CD4-positive, alpha-beta T cell treated with Interleukin-15 for 4 hours (primary cell): ENCODE data around the gene HPGDS.
"Not testable (repeated sequence)": the region's sequence is repeated elsewhere in the genome, so short reads cannot be mapped to it uniquely, and the experiment has no call there.

ENCODE experiments used
- DNase-seq: peaks from one replicate; pipeline ENCODE4 v3.0.0-alpha.2; 2020; ENCODE audit warnings: low spot score

The HPGDS gene

DNA sequence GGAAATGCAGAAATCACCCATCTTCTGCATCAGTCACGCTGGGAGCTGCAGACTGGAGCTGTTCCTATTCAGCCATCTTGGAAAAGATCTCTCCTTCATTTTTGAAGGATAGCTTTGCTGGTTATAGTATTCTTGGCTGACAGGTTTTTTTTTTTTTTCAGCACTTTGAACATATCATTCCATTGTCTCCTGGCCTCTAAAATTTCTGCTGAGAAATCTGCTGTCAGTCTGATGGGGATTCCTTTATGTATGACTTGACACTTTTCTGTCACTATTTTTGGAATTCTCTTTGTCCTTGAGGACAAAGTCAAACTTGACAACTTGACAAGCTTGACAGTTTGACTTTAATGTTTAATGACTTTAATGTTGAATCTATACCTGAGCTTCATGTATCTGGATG, 16.8 kb downstream of the HPGDS start:
- no peak for DNase-seq

DNA sequence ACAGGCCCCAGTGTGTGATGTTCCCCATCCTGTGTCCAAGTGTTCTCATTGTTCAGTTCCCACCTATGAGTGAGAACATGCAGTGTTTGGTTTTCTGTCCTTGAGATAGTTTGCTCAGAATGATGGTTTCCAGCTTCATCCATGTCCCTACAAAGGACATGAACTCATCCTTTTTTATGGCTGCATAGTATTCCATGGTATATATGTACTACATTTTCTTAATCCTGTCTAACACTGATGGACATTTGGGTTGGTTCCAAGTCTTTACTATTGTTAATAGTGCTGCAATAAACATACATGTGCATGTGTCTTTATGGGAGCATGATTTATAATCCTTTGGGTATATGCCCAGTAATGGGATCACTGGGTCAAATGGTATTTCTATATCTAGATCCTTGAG, 22.7 kb downstream of the HPGDS start:
- DNase-seq = not testable (repeated sequence)

DNA sequence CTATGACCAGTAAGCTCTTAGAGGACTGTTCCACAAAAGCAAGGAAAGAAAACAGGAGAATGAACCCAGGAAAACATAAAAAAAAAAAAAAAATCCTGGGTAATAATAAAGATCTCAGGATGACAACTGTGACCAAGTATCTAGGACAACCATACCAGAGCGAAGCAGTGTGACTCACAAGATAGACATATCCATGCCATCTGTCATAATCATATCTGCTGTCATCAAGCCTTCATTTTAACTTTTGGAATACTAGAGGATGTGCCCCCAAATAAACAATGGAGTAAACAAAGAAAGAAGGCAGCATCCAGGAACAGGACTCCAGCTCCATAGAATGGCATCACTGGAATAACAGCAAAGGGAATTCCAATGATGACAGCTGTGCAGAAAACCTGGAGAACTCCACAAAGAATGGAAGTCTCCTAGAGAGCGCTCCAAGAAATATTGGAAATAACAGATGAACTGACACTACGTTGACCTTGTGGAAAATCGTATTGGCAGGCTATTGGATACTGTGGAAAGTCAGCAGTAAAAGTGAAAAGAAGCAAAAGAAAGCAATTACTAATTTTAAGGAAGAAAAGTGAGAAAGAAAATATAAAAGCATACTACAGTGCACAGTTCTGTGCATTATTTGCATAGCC, 35.3 kb downstream of the HPGDS start:
- no peak for DNase-seq

DNA sequence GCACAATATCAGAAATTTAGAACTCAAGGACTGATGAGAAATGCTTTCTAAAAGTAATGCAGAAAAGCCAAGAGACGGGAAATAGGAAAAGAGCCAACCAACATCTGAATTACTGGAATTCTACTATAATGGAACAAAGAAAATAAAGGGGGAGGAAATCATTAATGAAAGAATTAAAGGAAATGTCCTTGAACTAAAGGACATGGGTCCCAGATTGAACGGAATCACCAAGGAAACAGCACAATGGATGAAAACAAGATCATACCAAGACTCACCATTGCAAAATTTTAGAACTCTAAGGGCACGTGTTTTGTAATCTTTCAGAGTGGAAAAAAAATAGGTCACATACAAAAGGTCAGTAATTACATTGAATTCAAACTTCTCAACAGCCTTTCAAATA, 35.9 kb downstream of the HPGDS start:
- no peak for DNase-seq

DNA sequence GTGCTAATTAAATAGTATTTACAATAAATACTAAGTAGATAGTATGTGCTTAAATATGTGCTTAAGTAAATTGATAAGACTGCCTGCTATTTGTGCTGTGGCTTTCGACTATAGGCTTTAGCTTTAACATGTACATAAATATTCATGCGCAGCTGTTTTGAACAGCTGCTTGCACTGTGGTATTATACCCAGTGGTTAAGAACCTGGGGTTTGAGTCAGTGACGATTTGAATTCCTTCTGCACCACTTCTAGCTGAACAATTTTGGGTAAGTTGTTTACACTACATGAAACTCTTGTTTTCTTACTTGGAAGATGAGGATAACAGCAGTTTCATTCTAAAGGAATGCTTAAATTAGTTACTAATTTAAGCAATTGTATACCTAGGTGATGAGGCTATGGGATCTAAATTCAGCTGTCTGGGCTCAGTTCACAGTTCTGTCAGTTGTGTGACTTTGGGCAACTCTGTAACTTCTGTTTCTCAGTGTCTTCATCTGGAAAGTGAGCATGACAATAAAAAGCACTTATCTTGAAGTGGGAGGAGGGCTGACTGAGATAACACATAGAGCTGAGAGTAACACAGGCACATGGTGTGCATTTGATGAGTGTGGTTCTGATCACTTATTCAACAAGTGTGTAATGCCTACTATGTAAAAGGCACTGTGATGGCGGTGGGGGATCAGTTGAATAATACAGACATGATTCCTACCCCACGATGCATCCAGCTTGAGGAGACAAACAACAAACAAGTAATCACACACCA, 37.0 kb downstream of the HPGDS start:
- DNase-seq = no peak

DNA sequence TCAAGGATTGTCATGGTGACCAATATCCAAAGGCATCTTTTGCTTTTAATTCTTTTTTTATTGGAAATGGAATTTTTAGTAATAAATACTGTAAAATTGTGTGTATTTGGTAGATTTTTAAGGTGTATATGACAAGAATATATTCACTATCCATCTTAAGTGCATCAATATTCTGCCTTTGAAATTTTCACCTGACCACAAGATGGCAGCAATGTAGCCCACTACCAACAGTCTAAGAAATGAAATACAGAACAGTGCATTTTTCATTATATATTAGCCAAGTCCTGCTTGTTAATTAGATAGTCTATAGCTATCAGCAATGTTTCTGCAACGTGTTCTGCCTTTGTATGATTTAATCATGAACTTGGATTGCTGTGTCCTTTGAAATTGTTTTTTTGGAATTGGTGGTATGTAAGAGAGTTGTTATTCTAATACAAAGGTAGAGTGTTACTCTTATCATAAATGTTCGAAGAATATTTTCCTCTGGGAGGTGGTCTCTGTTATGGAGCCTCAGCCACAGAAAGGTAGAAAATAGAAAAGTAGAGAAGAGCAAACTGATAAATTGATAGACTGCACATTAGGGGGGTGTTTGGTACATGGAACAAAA, 38.2 kb downstream of the HPGDS start:
- DNase-seq = peak; percentile 33

DNA sequence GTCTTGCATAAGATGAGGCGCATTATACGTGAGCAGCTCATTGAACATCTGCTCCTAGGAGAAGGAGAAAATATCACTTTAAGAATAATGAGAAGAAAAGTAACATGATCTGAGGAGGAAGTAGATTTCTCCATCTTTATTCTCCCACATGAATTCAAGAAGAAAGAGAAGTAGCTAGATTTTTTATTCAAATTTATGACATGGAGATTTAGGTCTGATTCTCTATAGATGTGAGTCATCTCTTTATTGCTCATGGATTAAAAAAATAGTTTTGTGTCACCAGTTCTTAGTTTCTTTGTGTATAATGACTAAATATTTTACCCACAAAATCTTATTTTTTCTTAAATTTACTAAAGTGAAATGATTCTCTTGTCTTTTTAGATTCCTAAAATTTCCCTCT, 40.4 kb downstream of the HPGDS start:
- DNase-seq = no peak

DNA sequence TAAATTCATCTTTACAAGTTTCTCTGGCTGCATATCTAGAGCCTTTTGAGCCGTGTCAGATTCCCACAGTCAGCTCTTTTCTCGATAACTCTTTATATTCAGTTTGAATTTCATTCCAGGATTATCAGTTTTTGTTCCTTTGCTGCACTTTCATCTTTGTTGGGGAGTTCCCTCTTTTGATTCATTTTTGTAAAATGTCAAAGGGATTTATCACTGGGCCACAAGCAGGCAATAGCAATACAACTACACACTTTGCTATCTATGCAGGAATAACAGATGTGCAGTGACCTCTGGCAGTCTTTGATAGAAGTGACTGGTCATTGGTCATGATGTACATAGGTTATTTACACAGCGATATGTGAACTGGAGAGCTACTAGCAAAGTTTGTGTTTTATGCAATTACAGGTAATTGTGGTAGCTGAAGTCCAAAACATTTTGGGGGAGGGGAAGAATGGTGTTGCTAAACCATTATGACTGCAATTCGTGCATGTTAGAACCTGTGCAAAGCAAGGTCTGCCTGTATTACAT, 43.8 kb downstream of the HPGDS start:
- no peak for DNase-seq

DNA sequence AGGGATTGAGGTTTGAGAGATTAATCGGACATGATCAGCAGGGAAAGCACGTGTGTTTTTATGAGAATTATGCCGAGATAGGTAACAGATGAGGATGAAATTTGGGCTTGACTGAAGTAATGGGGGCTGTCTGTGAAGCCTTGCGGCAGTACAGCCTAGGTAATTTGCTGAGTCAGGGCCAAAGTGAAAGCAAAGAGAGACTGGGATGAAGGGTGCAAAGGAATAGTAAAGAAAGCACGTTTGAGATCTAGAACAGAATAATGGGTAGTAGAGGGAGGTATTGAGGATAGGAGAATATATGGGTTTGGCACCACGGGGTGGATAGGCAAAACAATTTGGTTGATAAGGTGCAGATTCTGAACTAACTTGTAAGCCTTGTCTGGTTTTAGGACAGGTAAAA, 47.2 kb downstream of the HPGDS start:
- DNase-seq = not testable (repeated sequence)

DNA sequence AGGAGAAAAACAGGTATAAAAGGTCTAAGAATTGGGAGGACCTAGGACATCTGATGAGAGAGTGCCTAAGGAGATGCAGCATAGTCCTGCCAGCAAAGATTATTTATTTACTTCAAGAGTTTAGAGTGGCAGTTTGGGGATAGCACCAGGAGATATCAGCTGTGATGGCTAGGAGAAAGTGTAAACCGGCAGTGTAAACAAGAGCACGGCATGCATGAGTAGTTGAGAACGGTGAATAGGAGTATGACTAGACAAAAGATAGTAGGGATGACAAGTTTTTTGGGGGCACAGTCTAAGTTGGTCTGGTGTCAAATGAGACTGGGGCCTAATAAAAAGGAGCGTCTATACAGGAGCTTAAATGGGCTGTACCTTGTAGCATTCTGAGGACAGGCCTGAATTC, 48.7 kb downstream of the HPGDS start:
- DNase-seq = not testable (repeated sequence)

DNA sequence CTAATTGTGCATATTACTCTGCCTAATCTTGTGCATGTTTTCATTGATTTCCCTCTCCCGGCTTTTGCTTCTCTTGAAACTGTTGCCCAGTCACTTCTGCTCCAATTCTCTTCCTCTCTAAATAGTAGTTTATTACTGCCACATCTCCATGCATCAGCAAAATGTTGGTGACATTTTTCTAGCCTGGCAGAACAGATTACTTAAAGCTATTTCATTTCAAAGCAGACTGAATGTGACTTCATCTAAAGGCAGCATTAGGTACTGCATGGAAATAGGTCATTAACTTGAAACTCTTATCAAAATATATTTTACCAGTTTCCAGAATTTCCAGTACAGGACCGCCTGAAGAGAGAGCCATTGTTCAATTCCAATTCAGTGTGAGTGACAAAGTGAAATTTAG, 52.4 kb downstream of the HPGDS start:
- no peak for DNase-seq

DNA sequence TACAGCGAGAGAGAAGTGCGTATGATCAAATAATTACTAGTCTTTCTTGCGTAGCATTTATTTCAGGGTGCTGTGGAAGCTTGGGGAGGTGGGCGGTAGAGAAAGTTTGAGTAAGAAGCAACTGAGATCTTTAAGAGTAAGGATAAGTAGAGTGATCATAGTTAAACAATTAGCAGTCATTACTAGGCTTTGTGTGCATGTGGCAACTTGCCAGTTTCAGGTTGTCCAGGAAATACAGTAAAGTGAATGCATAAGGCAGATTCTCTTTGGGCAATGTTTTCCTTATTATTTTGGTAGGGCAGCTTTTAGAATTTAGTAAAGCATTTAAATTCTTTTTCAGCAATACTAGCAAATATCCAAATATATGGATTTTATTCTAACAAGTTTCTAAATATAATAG, 57.0 kb downstream of the HPGDS start:
- no peak for DNase-seq

DNA sequence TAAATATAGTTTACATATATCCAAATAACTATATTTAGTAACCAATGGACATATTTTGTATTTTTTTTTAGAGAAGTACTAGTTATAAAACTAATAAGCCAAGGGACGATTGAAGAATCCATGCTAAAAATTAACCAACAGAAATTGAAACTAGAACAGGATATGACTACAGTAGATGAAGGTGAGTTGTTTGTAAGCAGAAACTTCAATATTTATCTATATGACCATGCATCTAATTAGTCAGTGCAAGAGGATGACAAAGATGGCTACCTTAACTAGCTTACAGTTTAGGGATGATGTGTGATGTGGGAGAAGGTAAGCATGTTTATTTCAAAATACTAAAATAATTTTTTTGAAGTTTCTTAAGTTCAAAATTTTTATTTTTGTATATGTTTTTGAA, 57.7 kb downstream of the HPGDS start:
- DNase-seq = no peak

DNA sequence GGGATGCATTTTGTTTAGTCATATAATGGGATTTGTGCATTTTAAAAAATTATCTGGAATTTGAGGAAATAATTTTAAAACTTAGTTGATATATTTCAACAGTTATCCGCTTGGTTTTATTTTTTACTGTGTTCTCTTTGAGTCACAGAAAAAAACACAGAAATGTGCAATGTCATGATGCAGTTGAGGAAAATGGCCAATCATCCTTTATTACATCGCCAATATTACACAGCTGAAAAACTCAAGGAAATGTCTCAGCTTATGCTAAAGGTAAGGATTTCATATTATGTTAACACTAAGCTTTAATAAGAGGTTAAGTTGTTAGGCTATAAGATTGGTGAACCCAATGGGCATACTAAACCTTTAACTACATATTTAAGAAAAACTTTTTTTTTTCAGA, 63.9 kb downstream of the HPGDS start:
- DNase-seq = no peak

DNA sequence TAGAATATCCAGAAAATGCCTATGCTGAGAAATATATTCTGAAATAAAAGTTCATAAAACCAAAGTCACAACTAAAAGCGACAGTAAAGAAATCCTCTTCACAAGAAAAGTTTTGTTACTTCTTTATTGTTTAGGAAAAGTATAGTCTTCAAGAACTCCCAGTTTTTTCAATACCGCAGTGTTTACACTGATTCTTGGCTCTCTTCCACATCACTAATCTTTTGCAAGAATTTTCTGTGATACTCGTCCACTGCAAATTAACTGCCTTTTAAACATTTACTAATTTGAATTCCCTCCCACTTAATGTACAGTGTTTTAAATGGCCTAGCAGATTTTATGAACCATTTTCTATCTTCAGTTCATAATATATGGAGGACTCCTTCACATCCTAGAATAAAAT, 65.1 kb downstream of the HPGDS start:
- DNase-seq = no peak

DNA sequence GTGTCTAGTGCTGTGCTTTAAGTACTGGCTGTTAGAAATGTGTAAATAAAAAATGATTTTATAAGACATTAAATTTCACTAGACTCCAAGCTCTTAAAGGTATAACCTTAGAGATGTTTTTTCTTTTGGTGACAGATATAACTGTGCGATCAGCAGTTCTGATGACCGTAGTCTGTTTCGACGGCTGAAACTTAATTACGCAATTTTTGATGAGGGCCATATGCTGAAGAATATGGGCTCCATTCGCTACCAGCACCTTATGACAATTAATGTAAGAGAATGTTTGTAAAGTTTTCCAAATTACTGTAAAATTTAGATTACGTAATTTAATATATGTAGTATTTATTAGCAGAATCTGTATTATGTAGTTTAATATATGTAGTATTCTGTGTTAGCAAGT, 66.4 kb downstream of the HPGDS start:
- no peak for DNase-seq

DNA sequence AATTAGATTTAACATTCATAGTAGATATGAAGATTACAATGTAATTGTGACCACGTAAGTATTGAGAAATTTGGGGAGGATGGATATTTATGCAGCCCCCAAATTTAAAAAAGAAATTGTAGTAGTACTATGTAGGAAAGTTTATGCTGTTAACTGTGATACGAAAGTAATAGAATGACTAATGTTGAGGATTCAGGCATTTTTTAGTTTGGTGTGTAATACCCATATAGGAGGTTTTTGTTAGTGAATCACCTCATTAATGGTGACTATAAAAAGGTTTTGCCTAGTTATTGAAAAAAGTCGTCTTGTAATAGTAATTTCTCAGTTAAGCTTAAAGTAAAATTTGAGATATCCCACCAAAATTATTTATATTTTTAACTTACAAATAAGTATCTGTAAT, 67.7 kb downstream of the HPGDS start:
- no peak for DNase-seq

DNA sequence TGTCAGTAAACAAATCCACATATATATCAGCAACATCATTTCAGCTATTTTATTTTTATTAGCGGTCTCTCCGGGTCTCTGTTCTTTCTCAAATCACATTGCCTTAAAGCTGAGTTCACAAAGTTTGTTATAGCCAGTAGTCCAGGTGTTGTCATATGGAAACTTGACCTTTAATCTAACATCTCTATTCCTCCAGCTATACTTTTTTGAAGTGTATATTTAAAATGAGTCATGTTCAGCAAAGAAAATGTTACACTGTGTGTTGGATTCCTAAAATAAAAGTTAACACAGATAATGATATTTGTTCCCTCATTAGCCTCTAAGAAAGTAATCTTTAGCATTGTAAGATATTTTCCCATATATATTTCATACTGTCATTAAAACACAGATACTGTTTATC, 71.4 kb downstream of the HPGDS start:
- DNase-seq = no peak

DNA sequence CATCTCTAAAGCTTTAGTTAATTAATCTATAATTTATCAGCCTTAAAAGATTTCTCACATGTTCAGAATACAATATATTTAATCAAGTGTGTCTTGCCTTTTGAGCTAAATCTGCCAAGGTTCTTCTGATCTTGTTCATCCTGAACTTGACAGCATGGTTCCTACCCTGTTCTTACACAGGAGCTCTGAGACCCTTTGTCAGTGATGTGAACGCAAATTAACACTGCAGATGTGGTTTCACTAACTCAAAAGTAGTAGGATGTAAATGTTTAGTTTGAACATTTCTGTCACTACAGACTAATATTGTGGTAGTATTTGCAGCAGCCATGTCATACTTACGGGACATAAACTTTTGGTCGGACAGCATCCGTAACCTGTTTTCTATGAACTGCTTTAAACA, 75.6 kb downstream of the HPGDS start:
- no peak for DNase-seq

DNA sequence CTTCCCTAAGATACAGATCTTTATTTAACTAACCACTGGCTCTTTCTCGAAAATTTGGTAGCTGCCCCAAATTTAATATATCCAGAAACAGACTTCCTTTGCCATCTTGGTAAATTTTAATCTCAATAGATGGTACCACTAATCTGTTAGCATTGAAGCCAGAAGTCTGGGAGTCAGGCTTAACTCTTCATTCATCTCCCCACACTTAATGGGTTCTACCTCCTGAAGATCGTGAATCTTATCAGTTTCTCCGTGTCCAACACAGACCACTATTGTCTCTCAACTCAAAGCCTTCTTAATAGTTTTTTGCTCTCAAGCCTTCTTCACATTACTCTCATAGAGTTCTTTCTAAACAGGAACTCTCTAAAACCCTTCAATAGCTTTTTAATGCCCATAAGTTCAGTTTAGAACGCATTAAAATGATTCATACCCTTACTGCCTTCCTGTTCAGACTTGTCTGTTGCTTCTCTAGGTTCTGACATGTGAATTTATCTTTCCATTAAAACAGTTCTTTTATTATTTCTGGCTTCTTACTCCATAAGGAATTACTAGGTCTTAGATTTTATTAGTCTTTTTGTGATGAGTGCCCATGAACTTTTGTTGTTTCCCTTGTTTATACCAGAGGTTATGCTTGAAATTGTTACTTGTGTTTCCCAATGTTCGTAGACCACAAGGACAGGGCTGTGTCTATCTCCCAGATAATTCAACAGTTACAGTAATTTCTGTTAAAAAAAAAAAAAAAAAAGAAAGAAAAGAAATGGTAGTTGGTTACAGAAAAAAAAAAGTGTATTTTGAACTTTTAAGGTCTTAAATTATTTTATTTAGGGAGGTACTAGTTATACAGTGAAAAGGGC, 80.2 kb downstream of the HPGDS start:
- no peak for DNase-seq

DNA sequence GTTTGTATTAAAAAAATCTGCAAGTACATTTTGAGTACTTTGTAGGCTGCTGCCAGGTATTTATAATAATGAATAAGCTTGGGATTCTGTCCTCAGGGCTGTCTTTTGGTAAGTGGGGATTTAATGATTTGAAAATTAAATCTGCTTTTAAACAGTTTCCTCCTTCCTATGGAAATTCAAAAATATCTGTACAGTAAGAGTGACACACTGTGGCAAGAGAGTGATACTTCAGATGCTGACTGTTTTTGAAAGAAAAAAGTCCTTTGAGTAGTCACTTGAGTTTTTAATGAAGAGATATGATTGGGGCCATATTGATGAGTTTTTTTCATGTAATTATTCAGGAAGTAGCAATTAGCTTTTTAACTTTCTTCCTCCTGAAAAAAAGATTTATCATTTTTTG, 85.8 kb downstream of the HPGDS start:
- DNase-seq = no peak

DNA sequence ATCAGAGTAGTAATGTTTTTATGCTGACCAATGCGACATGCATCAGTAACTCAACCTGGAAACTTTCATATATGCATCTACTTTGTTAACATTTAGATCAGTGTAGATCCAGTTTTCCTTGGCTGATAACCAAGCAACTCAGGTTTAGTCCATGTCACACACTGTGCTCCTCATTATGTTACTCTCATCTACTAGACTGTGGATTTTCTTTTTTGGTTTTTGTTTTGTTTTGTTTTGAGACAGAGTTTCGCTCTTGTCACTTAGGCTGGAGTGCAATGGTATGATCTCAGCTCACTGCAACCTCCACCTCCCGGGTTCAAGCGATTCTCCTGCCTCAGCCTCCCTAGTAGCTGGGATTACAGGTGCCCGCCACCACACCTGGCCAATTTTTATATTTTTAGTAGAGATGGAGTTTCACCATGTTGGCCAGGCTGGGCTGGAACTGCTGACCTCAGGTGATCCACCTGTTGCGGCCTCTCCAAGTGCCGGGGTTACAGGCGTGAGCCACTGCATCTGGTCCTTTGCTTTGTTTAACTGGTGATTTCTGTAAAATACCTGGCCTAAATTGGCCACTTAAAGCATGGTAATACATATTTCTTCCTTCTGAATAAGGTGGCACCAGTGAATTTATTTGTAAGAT, 86.4 kb downstream of the HPGDS start:
- DNase-seq = no peak
